DMS53 treated with DMSO at 0.1 percent for 48 hours (cell line): Measurements from ENCODE around the gene MED29.

Experiments
- DNase-seq: peaks from one replicate; lab custom pipeline; 2025; ENCODE audit not compliant: unreplicated experiment; lab: John Stamatoyannopoulos, UW

Gene MED29

GRCh38 chr19:39410017-39410830 lies 19.0 kb downstream of the MED29 start:
- DNase-seq = peak; percentile 58

GRCh38 chr19:39410831-39411080 lies 19.6 kb downstream of the MED29 start:
- DNase-seq = no peak

- DNase-seq = no peak
Measured at GRCh38 chr19:39411081-39411831, 20.1 kb downstream of the MED29 start.

- DNase-seq = peak; percentile 95
Measured at GRCh38 chr19:39411832-39412099, 20.6 kb downstream of the MED29 start.

GRCh38 chr19:39412100-39412866 lies 21.1 kb downstream of the MED29 start, which contains the start of gene PLEKHG2:
PLEKHG2 (plus strand) TSS chr19:39412669; CDS start chr19:39414087, 1,418 bp downstream.
- DNase-seq = peak; percentile 99

- no peak for DNase-seq
Measured at GRCh38 chr19:39412867-39413271, 21.7 kb downstream of the MED29 start.

GRCh38 chr19:39413272-39413910 lies 22.2 kb downstream of the MED29 start:
- DNase-seq = no peak

- DNase-seq = no peak
Measured at GRCh38 chr19:39413911-39414608, 22.9 kb downstream of the MED29 start.

- DNase-seq = no peak
Measured at GRCh38 chr19:39415111-39416046, 24.2 kb downstream of the MED29 start.

GRCh38 chr19:39416152-39417120 lies 25.3 kb downstream of the MED29 start:
- no peak for DNase-seq

- no peak for DNase-seq
Measured at GRCh38 chr19:39417463-39418181, 26.4 kb downstream of the MED29 start.

- DNase-seq = no peak
Measured at GRCh38 chr19:39419003-39419402, 27.8 kb downstream of the MED29 start.

- DNase-seq = no peak
Measured at GRCh38 chr19:39420769-39421168, 29.6 kb downstream of the MED29 start.

- no peak for DNase-seq
Measured at GRCh38 chr19:39422020-39422419, 30.8 kb downstream of the MED29 start.

- no peak for DNase-seq
Measured at GRCh38 chr19:39423258-39424086, 32.3 kb downstream of the MED29 start.

GRCh38 chr19:39424934-39425333 lies 33.8 kb downstream of the MED29 start:
- DNase-seq = no peak

GRCh38 chr19:39425744-39426143 lies 34.6 kb downstream of the MED29 start:
- no peak for DNase-seq
